Measurements from ENCODE around the gene MUC5AC. TPM values are rescaled to one million over a fixed set of nuclear protein-coding genes. Genes with fewer than 3 reads are reported as not detected.

MUC5AC gene
- total RNA-seq, 1 donor from 2014 or later: not detected

DNA sequence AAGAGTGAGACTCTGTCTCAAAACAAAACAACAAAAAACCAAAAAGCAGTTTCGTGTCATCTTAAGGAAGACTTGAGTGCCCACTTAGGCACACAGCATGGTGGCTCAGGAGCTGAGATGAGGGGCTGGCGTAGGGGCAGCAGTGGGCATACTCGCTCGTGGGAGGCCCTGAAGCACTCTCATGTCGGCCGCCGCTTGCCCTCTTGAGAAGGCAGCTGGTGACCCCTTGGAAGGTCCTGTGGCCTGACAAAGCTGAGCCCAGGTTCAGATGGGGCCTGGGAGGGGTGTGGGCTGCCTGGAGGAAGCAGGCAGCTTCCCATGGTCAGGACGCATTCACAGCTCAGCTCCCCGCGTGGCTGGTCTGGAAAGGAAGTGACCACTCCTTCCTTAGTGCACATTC is 80.1 kb downstream of the MUC5AC start:
- TF ChIP-seq, protein P1, sequence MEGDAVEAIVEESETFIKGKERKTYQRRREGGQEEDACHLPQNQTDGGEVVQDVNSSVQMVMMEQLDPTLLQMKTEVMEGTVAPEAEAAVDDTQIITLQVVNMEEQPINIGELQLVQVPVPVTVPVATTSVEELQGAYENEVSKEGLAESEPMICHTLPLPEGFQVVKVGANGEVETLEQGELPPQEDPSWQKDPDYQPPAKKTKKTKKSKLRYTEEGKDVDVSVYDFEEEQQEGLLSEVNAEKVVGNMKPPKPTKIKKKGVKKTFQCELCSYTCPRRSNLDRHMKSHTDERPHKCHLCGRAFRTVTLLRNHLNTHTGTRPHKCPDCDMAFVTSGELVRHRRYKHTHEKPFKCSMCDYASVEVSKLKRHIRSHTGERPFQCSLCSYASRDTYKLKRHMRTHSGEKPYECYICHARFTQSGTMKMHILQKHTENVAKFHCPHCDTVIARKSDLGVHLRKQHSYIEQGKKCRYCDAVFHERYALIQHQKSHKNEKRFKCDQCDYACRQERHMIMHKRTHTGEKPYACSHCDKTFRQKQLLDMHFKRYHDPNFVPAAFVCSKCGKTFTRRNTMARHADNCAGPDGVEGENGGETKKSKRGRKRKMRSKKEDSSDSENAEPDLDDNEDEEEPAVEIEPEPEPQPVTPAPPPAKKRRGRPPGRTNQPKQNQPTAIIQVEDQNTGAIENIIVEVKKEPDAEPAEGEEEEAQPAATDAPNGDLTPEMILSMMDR (IDR thresholded peaks at IDR 0.05; ENCODE audit: insufficient read depth, low read length, poor library complexity, severe bottlenecking): no peak
- Histone ChIP-seq H3K36me3 (ENCODE audit: control insufficient read depth, insufficient read depth, low read length) (no peaks in the 10 kb centered on the region), H3K27me3 (ENCODE audit: control insufficient read depth, insufficient read depth, low read length) (no peaks in the 10 kb centered on the region), H3K4me3 (ENCODE audit: low read depth, low read length) (no peak overlapping the region)
- no peak for DNase-seq (ENCODE audit: low read depth)

DNA sequence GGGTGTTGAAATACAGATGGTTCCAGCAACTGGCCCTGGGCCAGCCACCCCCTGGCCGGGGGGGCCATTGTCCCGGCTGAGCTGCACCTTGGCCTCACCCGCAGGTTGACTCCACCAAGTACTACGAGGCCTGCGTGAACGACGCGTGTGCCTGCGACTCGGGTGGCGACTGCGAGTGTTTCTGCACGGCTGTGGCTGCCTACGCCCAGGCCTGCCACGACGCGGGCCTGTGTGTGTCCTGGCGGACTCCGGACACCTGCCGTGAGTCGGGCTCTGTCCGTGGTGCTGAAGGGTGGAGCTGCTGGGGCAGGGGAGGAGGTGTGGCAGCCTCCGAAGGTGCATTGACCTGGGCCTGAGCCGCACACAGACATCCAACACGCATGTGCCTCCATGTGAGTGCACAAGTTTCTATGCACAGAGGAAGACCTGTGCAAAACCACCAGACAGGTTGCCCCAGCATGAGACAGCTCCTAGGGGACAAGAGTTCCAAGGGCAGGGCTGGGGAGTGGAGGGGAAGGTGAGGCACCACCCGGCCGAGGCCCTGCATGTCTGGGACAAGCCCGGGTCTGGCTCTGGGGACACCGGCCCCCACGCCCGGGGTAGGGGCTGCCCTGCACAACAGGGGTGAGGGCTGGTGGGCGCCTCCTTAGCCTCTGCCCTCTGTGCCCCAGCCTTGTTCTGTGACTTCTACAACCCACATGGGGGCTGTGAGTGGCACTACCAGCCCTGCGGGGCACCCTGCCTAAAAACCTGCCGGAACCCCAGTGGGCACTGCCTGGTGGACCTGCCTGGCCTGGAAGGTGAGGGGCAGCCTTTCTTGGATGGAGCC is 81.2 kb downstream of the MUC5AC start:
- TF ChIP-seq, protein P1 (IDR thresholded peaks at IDR 0.05; ENCODE audit: insufficient read depth, low read length, poor library complexity, severe bottlenecking): no peak
- DNase-seq (ENCODE audit: low read depth): no peak
- H3K27me3 ChIP-seq (ENCODE audit: control insufficient read depth, insufficient read depth, low read length): no peaks in the 10 kb centered on the region
- H3K36me3 ChIP-seq (ENCODE audit: control insufficient read depth, insufficient read depth, low read length): no peaks in the 10 kb centered on the region
- no peak overlapping the region for H3K4me3 ChIP-seq (ENCODE audit: low read depth, low read length)

DNA sequence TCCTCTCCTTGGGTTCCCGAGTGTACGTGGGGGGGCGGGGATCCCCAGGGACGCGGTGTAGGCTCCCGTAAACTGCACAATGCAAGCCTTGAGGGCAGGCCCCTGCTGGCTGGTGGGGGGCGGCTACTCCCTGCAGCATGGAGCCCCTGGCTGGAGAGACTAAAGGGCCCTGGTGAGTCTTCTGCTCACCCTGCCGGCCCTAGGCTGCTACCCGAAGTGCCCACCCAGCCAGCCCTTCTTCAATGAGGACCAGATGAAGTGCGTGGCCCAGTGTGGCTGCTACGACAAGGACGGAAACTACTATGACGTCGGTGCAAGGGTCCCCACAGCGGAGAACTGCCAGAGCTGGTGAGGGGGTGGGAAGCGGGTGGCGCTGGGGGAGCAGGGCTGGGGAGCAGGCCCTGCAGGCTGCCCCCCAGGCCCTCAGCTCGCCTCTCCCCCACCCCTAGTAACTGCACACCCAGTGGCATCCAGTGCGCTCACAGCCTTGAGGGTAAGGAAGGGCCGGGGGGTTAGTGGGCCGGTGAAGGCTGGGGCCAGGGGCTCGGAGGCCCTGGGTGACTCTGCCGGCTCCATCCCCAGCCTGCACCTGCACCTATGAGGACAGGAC is 81.9 kb downstream of the MUC5AC start:
- no peaks in the 10 kb centered on the region for H3K36me3 ChIP-seq (ENCODE audit: control insufficient read depth, insufficient read depth, low read length)
- DNase-seq (ENCODE audit: low read depth): no peak
- TF ChIP-seq, protein P1 (IDR thresholded peaks at IDR 0.05; ENCODE audit: insufficient read depth, low read length, poor library complexity, severe bottlenecking): no peak
- no peak overlapping the region for H3K4me3 ChIP-seq (ENCODE audit: low read depth, low read length)
- no peaks in the 10 kb centered on the region for H3K27me3 ChIP-seq (ENCODE audit: control insufficient read depth, insufficient read depth, low read length)

DNA sequence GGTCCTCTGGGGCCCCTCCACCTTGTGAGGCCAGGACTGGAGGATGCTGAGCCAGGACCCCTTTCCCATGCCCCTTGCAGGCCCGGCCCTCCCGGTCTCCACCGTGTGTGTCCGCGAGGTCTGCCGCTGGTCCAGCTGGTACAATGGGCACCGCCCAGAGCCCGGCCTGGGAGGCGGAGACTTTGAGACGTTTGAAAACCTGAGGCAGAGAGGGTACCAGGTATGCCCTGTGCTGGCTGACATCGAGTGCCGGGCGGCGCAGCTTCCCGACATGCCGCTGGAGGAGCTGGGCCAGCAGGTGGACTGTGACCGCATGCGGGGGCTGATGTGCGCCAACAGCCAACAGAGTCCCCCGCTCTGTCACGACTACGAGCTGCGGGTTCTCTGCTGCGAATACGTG is 83.0 kb downstream of the MUC5AC start:
- no peak overlapping the region for H3K4me3 ChIP-seq (ENCODE audit: low read depth, low read length)
- no peak for DNase-seq (ENCODE audit: low read depth)
- TF ChIP-seq, protein P1 (IDR thresholded peaks at IDR 0.05; ENCODE audit: insufficient read depth, low read length, poor library complexity, severe bottlenecking): no peak
- H3K36me3 ChIP-seq (ENCODE audit: control insufficient read depth, insufficient read depth, low read length): no peaks in the 10 kb centered on the region
- no peaks in the 10 kb centered on the region for H3K27me3 ChIP-seq (ENCODE audit: control insufficient read depth, insufficient read depth, low read length)

DNA sequence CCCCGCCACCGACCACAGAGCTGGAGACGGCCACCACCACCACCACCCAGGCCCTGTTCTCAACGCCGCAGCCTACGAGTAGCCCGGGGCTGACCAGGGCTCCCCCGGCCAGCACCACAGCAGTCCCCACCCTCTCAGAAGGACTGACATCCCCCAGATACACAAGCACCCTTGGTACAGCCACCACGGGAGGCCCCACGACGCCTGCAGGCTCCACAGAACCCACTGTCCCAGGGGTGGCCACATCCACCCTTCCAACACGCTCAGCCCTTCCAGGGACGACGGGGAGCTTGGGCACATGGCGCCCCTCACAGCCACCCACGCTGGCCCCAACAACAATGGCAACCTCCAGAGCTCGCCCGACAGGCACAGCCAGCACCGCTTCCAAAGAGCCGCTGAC is 84.0 kb downstream of the MUC5AC start:
- DNase-seq (ENCODE audit: low read depth): no peak
- Histone ChIP-seq H3K27me3 (ENCODE audit: control insufficient read depth, insufficient read depth, low read length) (no peaks in the 10 kb centered on the region), H3K4me3 (ENCODE audit: low read depth, low read length) (no peak overlapping the region), H3K36me3 (ENCODE audit: control insufficient read depth, insufficient read depth, low read length) (no peaks in the 10 kb centered on the region)
- TF ChIP-seq, protein P1 (IDR thresholded peaks at IDR 0.05; ENCODE audit: insufficient read depth, low read length, poor library complexity, severe bottlenecking): no peak

All from kidney epithelial cell (primary cell).